Thoracic aorta endothelial cell (primary cell): ENCODE measurements around the gene PTF1A. TPM values are rescaled to one million over a fixed set of nuclear protein-coding genes. Genes with fewer than 3 reads are reported as not detected.

Experiments
- small RNA-seq: library from RNA; depleted of rRNA; stranded (forward); fragments of <200 nt; gene quantifications from one replicate; pipeline ENCODE3, GENCODE V24; 2012
- total RNA-seq: library from RNA; depleted of rRNA; stranded (reverse); fragments of >200 nt; gene quantifications from 2 replicates; pipeline ENCODE4 v1.2.3, GENCODE V29; 2012

The PTF1A gene, protein sequence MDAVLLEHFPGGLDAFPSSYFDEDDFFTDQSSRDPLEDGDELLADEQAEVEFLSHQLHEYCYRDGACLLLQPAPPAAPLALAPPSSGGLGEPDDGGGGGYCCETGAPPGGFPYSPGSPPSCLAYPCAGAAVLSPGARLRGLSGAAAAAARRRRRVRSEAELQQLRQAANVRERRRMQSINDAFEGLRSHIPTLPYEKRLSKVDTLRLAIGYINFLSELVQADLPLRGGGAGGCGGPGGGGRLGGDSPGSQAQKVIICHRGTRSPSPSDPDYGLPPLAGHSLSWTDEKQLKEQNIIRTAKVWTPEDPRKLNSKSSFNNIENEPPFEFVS
- total RNA-seq = not detected in 2 replicates

DNA sequence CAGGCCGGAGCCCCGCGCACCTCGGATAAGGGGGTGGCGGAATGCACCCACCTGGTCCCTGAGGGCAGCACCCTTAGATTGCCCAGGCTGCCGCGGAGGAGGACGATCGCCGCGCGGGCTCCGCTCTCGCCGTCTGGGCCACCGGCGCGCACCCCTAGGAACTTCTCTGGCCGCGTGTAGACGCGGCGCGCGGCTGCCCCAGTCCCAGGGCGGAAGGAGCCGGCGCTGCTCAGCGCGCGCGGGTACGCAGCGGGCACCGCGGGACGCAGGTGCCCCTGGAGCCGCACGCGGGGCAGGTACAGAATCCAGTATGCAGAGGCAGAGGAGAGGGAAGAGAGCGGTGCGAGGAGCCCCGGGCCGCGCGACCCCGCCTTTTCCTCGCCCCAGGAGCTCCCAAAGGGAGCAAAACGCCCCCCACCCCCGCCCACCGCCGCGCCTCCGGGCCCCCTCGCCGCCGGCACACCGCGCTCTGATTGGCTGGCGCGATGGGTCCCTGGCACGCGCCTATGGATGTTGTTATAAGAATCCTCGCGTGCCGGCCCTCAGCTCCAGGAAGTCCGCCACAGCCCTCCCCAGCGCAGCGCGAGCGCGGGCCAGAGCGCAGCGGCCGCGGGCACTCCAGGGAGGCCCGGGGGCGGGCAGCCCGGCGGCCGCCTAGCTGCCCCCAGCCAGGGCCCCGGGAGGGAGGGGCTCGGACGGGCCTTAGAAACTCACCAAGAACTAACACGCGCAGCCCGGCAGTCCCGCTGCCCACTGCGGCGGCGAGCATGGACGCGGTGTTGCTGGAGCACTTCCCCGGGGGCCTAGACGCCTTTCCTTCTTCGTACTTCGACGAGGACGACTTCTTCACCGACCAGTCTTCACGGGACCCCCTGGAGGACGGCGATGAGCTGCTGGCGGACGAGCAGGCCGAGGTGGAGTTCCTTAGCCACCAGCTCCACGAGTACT is at the start of gene PTF1A:
Gene PTF1A (plus strand): TSS at position 549 of the 948 bp plus-strand sequence. CDS start 219 bp downstream, at position 768.

Small RNAs within 50 kb of the gene (small RNA-seq; reads per million reads assigned to genes)
- not detected for gene RF00561

Other genes starting within 250 kb of the PTF1A start
- gene MSRB2, start 96.7 kb upstream of the PTF1A start, total RNA-seq = 5.5 and 5.9 TPM in 2 replicates
- gene C10orf67, start 152.5 kb downstream of the PTF1A start, total RNA-seq = not detected in 2 replicates
- 4.9 and 5.4 TPM in 2 replicates for gene OTUD1, start 246.8 kb downstream of the PTF1A start, total RNA-seq